ENCODE results near the gene LOC128125822.
"Not testable (repeated sequence)": the region's sequence is repeated elsewhere in the genome, so short reads cannot be mapped to it uniquely, and the experiment has no call there.

- not testable (repeated sequence) for TF ChIP-seq POLR2A (IDR thresholded peaks at IDR 0.05)
- TF ChIP-seq, protein P1, sequence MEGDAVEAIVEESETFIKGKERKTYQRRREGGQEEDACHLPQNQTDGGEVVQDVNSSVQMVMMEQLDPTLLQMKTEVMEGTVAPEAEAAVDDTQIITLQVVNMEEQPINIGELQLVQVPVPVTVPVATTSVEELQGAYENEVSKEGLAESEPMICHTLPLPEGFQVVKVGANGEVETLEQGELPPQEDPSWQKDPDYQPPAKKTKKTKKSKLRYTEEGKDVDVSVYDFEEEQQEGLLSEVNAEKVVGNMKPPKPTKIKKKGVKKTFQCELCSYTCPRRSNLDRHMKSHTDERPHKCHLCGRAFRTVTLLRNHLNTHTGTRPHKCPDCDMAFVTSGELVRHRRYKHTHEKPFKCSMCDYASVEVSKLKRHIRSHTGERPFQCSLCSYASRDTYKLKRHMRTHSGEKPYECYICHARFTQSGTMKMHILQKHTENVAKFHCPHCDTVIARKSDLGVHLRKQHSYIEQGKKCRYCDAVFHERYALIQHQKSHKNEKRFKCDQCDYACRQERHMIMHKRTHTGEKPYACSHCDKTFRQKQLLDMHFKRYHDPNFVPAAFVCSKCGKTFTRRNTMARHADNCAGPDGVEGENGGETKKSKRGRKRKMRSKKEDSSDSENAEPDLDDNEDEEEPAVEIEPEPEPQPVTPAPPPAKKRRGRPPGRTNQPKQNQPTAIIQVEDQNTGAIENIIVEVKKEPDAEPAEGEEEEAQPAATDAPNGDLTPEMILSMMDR (IDR thresholded peaks at IDR 0.05) = not testable (repeated sequence)
Observed at GRCh38 chr6:63585652-63586051, 13.4 kb downstream of the LOC128125822 start.
